Endothelial cell of umbilical vein (primary cell): ENCODE results near the gene PLA2G1B. TPM values are rescaled to one million over a fixed set of nuclear protein-coding genes. Genes with fewer than 3 reads are reported as not detected.

Experiments
- BruUV-seq: library from RNA; stranded (reverse); fragments of 400-500 nt; replicated peaks from 2 replicates; lab custom pipeline; 2021; lab: Mats Ljungman, UMichigan
- CTCF ChIA-PET: fragments of 300-600, 350-600 bp; sonication (Branson Sonifier 250); formaldehyde crosslinking; loops from one replicate; lab custom pipeline; 2021; ENCODE audit warnings: antibody characterized with exemption, inconsistent platforms; lab: Charles Lee
- POLR2A ChIA-PET: fragments of 300-600, 350-600 bp; sonication (Branson Sonifier 250); formaldehyde crosslinking; loops from one replicate; lab custom pipeline; 2021; ENCODE audit warnings: antibody characterized with exemption, inconsistent platforms; lab: Charles Lee
- DNase-seq: peaks from one replicate; pipeline ENCODE4 v3.0.0-alpha.2; 2011; ENCODE audit warnings: low read depth, low spot score
- FAIRE-seq: peaks from 2 replicates; lab custom pipeline; 2011; peaks lifted over from hg19 to GRCh38; lab: Jason Lieb, UNC
- H2AFZ ChIP-seq: 2 replicates; pipeline ENCODE4 v1.6.0; 2012; ENCODE audit warnings: low read depth, low read length, control low read depth, inconsistent platforms
- H3K27ac ChIP-seq: 2 replicates; pipeline ENCODE4 v1.5.1; 2011; ENCODE audit warnings: low read depth, mild to moderate bottlenecking, control low read depth, low read length, moderate library complexity; ENCODE audit not compliant: insufficient read depth
- H3K27me3 ChIP-seq, 2 experiments: 2 replicates each; pipeline versions ENCODE4 v1.6.0 to v1.6.1; 2011; ENCODE audit warnings: low read length in 2 of 2, mixed read lengths in 1 of 2; ENCODE audit not compliant: control insufficient read depth in 2 of 2, insufficient read depth in 2 of 2
- H3K36me3 ChIP-seq, 2 experiments: 2 replicates in 1 of 2; 3 replicates in 1 of 2; pipeline ENCODE4 v1.5.1; 2011; ENCODE audit warnings: low read length in 2 of 2, mild to moderate bottlenecking in 1 of 2, moderate library complexity in 1 of 2; ENCODE audit not compliant: control insufficient read depth in 2 of 2, insufficient read depth in 2 of 2; ENCODE audit errors: extremely low read depth in 1 of 2
- H3K4me1 ChIP-seq: 3 replicates; pipeline ENCODE4 v1.5.1; 2011; ENCODE audit warnings: mild to moderate bottlenecking, low read length; ENCODE audit not compliant: control insufficient read depth, insufficient read depth; ENCODE audit errors: extremely low read depth
- H3K4me2 ChIP-seq: 2 replicates; pipeline ENCODE4 v1.6.1; 2011; ENCODE audit warnings: low read length, control low read depth, mixed read lengths; ENCODE audit not compliant: insufficient read depth
- H3K4me3 ChIP-seq, 3 experiments: fragments of 200-600 bp in 1 of 3; sonication (generic), shearing (Covaris generic) in 1 of 3; replicated peaks in 1 of 3; 2 replicates each; pipeline ENCODE4 v1.5.1; 2011 to 2016; ENCODE audit warnings: control low read depth in 3 of 3, low read length in 3 of 3, mild to moderate bottlenecking in 2 of 3, inconsistent platforms in 1 of 3, low read depth in 1 of 3, moderate library complexity in 1 of 3; ENCODE audit not compliant: insufficient read depth in 1 of 3
- H3K79me2 ChIP-seq: 2 replicates; pipeline ENCODE4 v1.6.0; 2012; ENCODE audit warnings: low read length, inconsistent platforms; ENCODE audit not compliant: control insufficient read depth, insufficient read depth
- H3K9ac ChIP-seq: replicated peaks from 2 replicates; pipeline ENCODE3; 2011; ENCODE audit warnings: low read length, control low read depth; ENCODE audit not compliant: insufficient read depth; ENCODE audit errors: extremely low read depth
- H3K9me1 ChIP-seq: replicated peaks from 3 replicates; pipeline ENCODE4 v1.6.0; 2011; ENCODE audit warnings: mild to moderate bottlenecking, low read length; ENCODE audit not compliant: control insufficient read depth, insufficient read depth; ENCODE audit errors: extremely low read depth
- H3K9me3 ChIP-seq: replicated peaks from 2 replicates; pipeline ENCODE4 v1.5.1; 2012; ENCODE audit warnings: low read length, inconsistent platforms; ENCODE audit not compliant: control insufficient read depth, insufficient read depth
- H4K20me1 ChIP-seq: replicated peaks from 2 replicates; pipeline ENCODE3; 2011; ENCODE audit warnings: mild to moderate bottlenecking, low read length; ENCODE audit not compliant: control insufficient read depth, insufficient read depth; ENCODE audit errors: extremely low read depth
- CTCF ChIP-seq, 2 donors: IDR thresholded peaks; 1 replicate in 1 of 2; 2 replicates in 1 of 2; pipeline ENCODE4 v1.5.1; 2011; ENCODE audit warnings: low read length in 2 of 2, mild to moderate bottlenecking in 2 of 2, moderate library complexity in 2 of 2, control low read depth in 1 of 2, inconsistent platforms in 1 of 2, low read depth in 1 of 2; ENCODE audit not compliant: insufficient read depth in 1 of 2; ENCODE audit errors: extremely low read depth in 1 of 2
- EZH2 ChIP-seq: IDR thresholded peaks from 2 replicates; pipeline ENCODE4 v1.6.1; 2012; ENCODE audit warnings: borderline replicate concordance, low read depth, mild to moderate bottlenecking, moderate library complexity, low read length, inconsistent platforms; ENCODE audit not compliant: severe bottlenecking
- FOS ChIP-seq: IDR thresholded peaks from 2 replicates; pipeline ENCODE4 v1.6.1; 2011; ENCODE audit warnings: mild to moderate bottlenecking, low read length, moderate library complexity, borderline replicate concordance; ENCODE audit not compliant: insufficient read depth
- GATA2 ChIP-seq: IDR thresholded peaks from 2 replicates; pipeline ENCODE4 v1.7.0; 2011; ENCODE audit warnings: low read depth, mild to moderate bottlenecking, moderate library complexity, mixed read lengths, low read length; ENCODE audit not compliant: insufficient read length, insufficient read depth
- JUN ChIP-seq: IDR thresholded peaks from 2 replicates; pipeline ENCODE4 v1.6.1; 2011; ENCODE audit warnings: borderline replicate concordance, low read depth; ENCODE audit not compliant: insufficient read length, insufficient read depth
- MYC ChIP-seq: IDR thresholded peaks from one replicate; pipeline ENCODE4 v1.6.1; 2011; ENCODE audit warnings: mild to moderate bottlenecking, low read depth, low read length
- POLR2A ChIP-seq: IDR thresholded peaks from 2 replicates; pipeline ENCODE4 v1.6.1; 2012; ENCODE audit warnings: low read depth, mild to moderate bottlenecking, control low read depth, low read length
- POLR2AphosphoS5 ChIP-seq: IDR thresholded peaks from 2 replicates; pipeline ENCODE4 v1.6.1; 2012; ENCODE audit warnings: low read depth, mild to moderate bottlenecking, control low read depth, low read length, moderate library complexity; ENCODE audit not compliant: insufficient read depth
- dilution Hi-C: fragments of 300-500 bp; cut with MboI; formaldehyde crosslinking; loops from one replicate; pipeline ENCODE4 v1.15.0; 2019; ENCODE audit warnings: low sequenced_read_pairs; ENCODE audit not compliant: extremely low pct_ligation_motif_present
- intact Hi-C: fragments of 100-400 bp; cut with micrococcal nuclease; formaldehyde crosslinking; loops from one replicate; pipeline ENCODE4 v1.10.0; 2022
- polyA plus RNA-seq, 4 experiments: library from polyadenylated mRNA; depleted of rRNA in 3 of 4; stranded (reverse) in 3 of 4; unstranded in 1 of 4; fragments of >200 nt; gene quantifications; 2 replicates each; pipeline versions ENCODE4 v1.2.1 to v1.2.3, GENCODE V29; 2011 to 2012; ENCODE audit warnings: missing spikeins in 1 of 4
- total RNA-seq: library from RNA; stranded (reverse); gene quantifications from 2 replicates; pipeline ENCODE4 v1.2.3, GENCODE V29; 2021
- TF ChIP-seq, protein P1 (sequence below): IDR thresholded peaks from 2 replicates; pipeline ENCODE4 v1.6.1; 2011; ENCODE audit not compliant: insufficient read depth, insufficient read length

PLA2G1B gene
- total and polyA plus RNA-seq, 2 donors (not counting 3 experiments of a cell fraction or from before 2014, with no cell fraction given): not detected

DNA sequence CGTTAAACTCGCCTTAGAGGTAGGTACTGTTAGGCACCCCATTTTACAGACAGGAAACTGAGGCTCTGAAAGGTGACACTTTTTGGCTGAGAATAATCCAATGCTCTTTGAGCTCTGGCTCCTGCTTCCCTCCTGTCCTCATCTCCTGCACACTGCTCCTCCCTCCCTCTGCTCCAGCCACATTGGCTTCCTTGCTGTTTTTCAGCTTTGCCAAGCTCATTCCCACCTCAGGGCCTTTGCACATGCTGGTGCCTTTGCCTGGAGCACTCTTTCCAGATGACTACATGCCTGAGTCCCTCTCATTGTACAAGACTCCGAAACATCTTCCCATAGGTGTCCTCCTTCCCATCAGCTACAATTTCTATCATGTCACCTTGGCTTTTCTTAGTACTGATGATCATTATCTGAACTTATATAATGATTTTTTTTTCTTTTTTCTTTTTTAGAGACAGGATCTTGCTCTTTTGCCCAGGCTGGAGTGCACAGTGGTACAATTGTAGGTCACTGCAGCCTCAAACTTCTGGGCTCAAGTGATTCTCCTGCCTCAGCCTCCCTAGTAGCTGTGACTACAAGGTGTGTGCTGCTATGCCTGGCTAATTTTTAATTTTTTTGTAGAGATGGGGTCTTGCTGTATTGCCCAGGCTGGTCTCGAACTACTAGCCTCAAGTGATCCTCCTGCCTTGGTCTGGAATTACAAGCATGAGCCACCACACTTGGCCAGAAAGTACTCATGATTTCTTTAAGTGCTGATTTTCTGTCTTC is 26.2 kb upstream of the PLA2G1B start:
- H3K79me2 ChIP-seq: no peaks in the 10 kb centered on the region
- no peak overlapping the region for H3K4me2 ChIP-seq
- peaks cover 3 to 11% of the 10 kb centered on the region in 2 experiments for H3K27me3 ChIP-seq
- FAIRE-seq (no peak), DNase-seq (no peak)
- BruUV-seq: no TSS peak
- no peaks in the 10 kb centered on the region for H3K9me3 ChIP-seq
- H3K4me3 ChIP-seq: no peak overlapping the region
- dilution Hi-C loops (no loop called here), intact Hi-C loops (no loop called here)
- ChIA-PET POLR2A (no interaction called here), CTCF (interaction anchor here (0.7 to 2.4 kb wide), 5 partner anchors 14 to 78 kb away, joined by 3 to 18 read pairs (median 3); partner anchors contain the start of gene SIRT4)
- TF ChIP-seq, protein P1, sequence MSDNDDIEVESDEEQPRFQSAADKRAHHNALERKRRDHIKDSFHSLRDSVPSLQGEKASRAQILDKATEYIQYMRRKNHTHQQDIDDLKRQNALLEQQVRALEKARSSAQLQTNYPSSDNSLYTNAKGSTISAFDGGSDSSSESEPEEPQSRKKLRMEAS: no peak
- TF ChIP-seq FOS (no peak), GATA2 (no peak), JUN (no peak), EZH2 (no peak), POLR2AphosphoS5 (no peak), CTCF (IDR thresholded peaks at IDR 0.05; ENCODE audit: extremely low read depth in 1 of 2, insufficient read depth in 1 of 2, low read depth in 1 of 2, low read length in 2 of 2) (no peak), POLR2A (no peak), MYC (no peak)
- H4K20me1 ChIP-seq: no peaks in the 10 kb centered on the region
- H3K4me1 ChIP-seq: no peaks in the 10 kb centered on the region
- H3K9ac ChIP-seq: no peak overlapping the region
- H3K27ac ChIP-seq: no peak overlapping the region
- H2AFZ ChIP-seq: no peak overlapping the region
- no peaks in the 10 kb centered on the region for H3K9me1 ChIP-seq
- no peaks in the 10 kb centered on the region for H3K36me3 ChIP-seq
